Naive thymus-derived CD8-positive, alpha-beta T cell (primary cell): ENCODE data around the gene TESK1. TPM values are rescaled to one million over a fixed set of nuclear protein-coding genes. Genes with fewer than 3 reads are reported as not detected.

Source experiments
- ATAC-seq, 2 donors: fragments of 150-1000 bp; cut with Tn5 transposase in 1 of 2; sonication (Bioruptor Pico), chemical (Tn5 transposase) in 1 of 2; 1 replicate in 1 of 2; 2 replicates in 1 of 2; pipeline ENCODE4 v1.10.0; 2021; ENCODE audit warnings: mild to moderate bottlenecking in 2 of 2, moderate library complexity in 2 of 2
- POLR2A ChIA-PET: fragments of 350-600 bp; sonication (Branson Sonifier 250); formaldehyde crosslinking; loops from one replicate; lab custom pipeline; 2021; ENCODE audit warnings: antibody characterized with exemption; lab: Charles Lee
- DNase-seq, 10 donors: peaks; one replicate each; pipeline versions ENCODE4 v3.0.0 to v3.0.0-alpha.2; 2020 to 2022
- H3K27ac Mint-ChIP-seq, 10 donors: one replicate each; pipeline ENCODE4 v1.8.0; 2020 to 2022; ENCODE audit warnings: mild to moderate bottlenecking in 10 of 10, mixed read lengths in 10 of 10, moderate library complexity in 4 of 10, inconsistent platforms in 1 of 10
- H3K27me3 Mint-ChIP-seq, 5 donors: one replicate each; pipeline ENCODE4 v1.8.0; 2021 to 2022; ENCODE audit warnings: mixed read lengths in 5 of 5
- H3K36me3 Mint-ChIP-seq, 3 donors: one replicate each; pipeline ENCODE4 v1.8.0; 2020 to 2022; ENCODE audit warnings: mixed read lengths in 3 of 3, mild to moderate bottlenecking in 2 of 3, inconsistent platforms in 1 of 3
- H3K4me1 Mint-ChIP-seq, 4 donors: one replicate each; pipeline ENCODE4 v1.8.0; 2021 to 2022; ENCODE audit warnings: mixed read lengths in 4 of 4
- H3K4me3 Mint-ChIP-seq, 10 donors: one replicate each; pipeline ENCODE4 v1.8.0; 2020 to 2022; ENCODE audit warnings: mild to moderate bottlenecking in 10 of 10, mixed read lengths in 10 of 10, moderate library complexity in 6 of 10, inconsistent platforms in 1 of 10
- H3K9me3 Mint-ChIP-seq, 9 donors: one replicate each; pipeline ENCODE4 v1.8.0; 2020 to 2022; ENCODE audit warnings: mixed read lengths in 9 of 9, mild to moderate bottlenecking in 3 of 9, inconsistent platforms in 1 of 9, moderate library complexity in 1 of 9
- microRNA-seq: library from miRNA; unstranded; fragments of <30 nt; microRNA quantifications from one replicate; pipeline ENCODE4 v1.2.0, GENCODE V29; 2022; ENCODE audit warnings: borderline microRNAs expressed
- polyA plus RNA-seq, 3 donors: library from polyadenylated mRNA; unstranded; fragments of 300-500 nt; fragmentation: Illumina TruSeq; gene quantifications; one replicate each; pipeline ENCODE4 v1.2.3, GENCODE V29; 2021
- total RNA-seq, 8 experiments: library from RNA in 2 of 8; stranded (reverse) in 2 of 8; gene quantifications; one replicate each; pipeline ENCODE4 v1.2.3 and lab custom pipeline; 2021 to 2026

TESK1 gene
- total and polyA plus RNA-seq, 5 experiments from 2014 or later = 3.0 to 44.4 (median 8.1) TPM

GRCh38 chr9:35656348-35656747 lies 51.3 kb downstream of the TESK1 start:
- Mint-ChIP-seq H3K9me3 (peaks cover 0 to 6% (median 0%) of the 10 kb centered on the region in 9 donors), H3K27me3 (peaks cover 0 to 5% (median 0%) of the 10 kb centered on the region in 5 donors), H3K36me3 (peaks cover 4 to 26% (median 13%) of the 10 kb centered on the region in 3 donors), H3K4me3 (peak overlapping the region; percentile 7 to 94 (median 86)), H3K4me1 (peaks cover 29 to 74% (median 68%) of the 10 kb centered on the region in 4 donors), H3K27ac (peak overlapping the region; percentile 94 to 100 (median 98))
- no peak for ATAC-seq
- no peak for DNase-seq
- POLR2A ChIA-PET = interaction anchor here (0.8 to 8.7 kb wide), 6 partner anchors 8 to 1019 kb away, joined by 3 to 180 read pairs (median 18); partner anchors contain the start of genes ARHGEF39, CREB3, SIGMAR1 and SIT1

- POLR2A ChIA-PET = interaction anchor here (1.1 to 8.7 kb wide), 11 partner anchors 10 to 1020 kb away, joined by 3 to 180 read pairs (median 11); partner anchors contain the start of genes CREB3, SIGMAR1, SIT1 and TESK1
- Mint-ChIP-seq H3K27ac (peak overlapping the region; percentile 94 to 100 (median 98)), H3K4me1 (peaks cover 30 to 73% (median 67%) of the 10 kb centered on the region in 4 donors), H3K36me3 (peaks cover 4 to 29% (median 13%) of the 10 kb centered on the region in 3 donors), H3K9me3 (peaks cover 0 to 6% (median 0%) of the 10 kb centered on the region in 9 donors), H3K4me3 (peak overlapping the region; percentile 74 to 94 (median 87)), H3K27me3 (peaks cover 0 to 5% (median 0%) of the 10 kb centered on the region in 5 donors)
- ATAC-seq (peak in 1 of 2 donors; percentile 3), DNase-seq (peak in 2 of 10 donors; percentile 29)
These were observed 51.9 kb downstream of the TESK1 start for GRCh38 chr9:35656831-35657545.

DNA sequence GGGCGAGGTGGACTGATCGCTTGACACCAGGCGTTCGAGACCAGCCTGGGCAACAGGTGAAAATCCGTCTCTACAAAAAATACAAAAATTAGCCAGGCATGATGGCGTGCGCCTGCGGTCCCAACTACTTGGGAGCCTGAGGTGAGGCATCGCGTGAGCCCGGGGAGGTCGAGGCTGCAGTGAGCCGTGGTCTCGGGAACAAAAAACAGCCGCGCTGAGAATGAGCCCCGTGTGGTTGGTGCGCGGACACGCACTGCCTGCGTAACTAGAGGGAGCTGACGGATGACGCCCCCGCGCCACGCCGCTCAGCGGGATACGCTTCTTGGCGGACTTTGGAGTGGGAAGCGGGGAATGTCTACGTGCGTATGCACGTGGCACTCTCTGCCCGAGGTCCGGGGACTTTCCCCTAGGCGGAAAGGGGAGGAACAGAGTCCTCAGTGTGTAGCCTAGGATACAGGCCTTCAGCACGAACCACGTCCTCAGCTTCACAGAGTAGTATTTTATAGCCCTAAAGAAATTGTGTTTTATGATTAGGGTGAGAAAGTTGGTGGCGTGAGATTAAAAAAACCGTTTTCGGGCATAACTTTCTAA lies 52.6 kb downstream of the TESK1 start, which contains the start of gene RMRP:
Gene RMRP (minus strand): TSS at position 474 of the 591 bp plus-strand sequence.
- peaks cover 36 to 75% (median 70%) of the 10 kb centered on the region in 4 donors for H3K4me1 Mint-ChIP-seq
- H3K9me3 Mint-ChIP-seq = peaks cover 0 to 6% (median 0%) of the 10 kb centered on the region in 9 donors
- peaks cover 0 to 5% (median 0%) of the 10 kb centered on the region in 5 donors for H3K27me3 Mint-ChIP-seq
- ATAC-seq = peak; percentile 83 to 85
- peak in 9 of 10 donors; percentile 69 to 94 (median 89) for DNase-seq
- POLR2A ChIA-PET = interaction anchor here (0.7 to 8.7 kb wide), 20 partner anchors 11 to 1020 kb away, joined by 3 to 180 read pairs (median 6); partner anchors contain the start of genes CREB3, GBA2, RGP1 and SIGMAR1
- H3K27ac Mint-ChIP-seq = peak within 1 kb of the TSS; percentile 94 to 100 (median 98)
- H3K36me3 Mint-ChIP-seq = peaks cover 4 to 29% (median 13%) of the 10 kb centered on the region in 3 donors
- peak within 1 kb of the TSS; percentile 74 to 94 (median 87) for H3K4me3 Mint-ChIP-seq

- Mint-ChIP-seq H3K27ac (peak within 1 kb of the TSS; percentile 94 to 100 (median 98)), H3K27me3 (peaks cover 0 to 5% (median 0%) of the 10 kb centered on the region in 5 donors), H3K4me3 (peak within 1 kb of the TSS; percentile 74 to 94 (median 87)), H3K9me3 (peaks cover 0 to 6% (median 0%) of the 10 kb centered on the region in 9 donors), H3K36me3 (peaks cover 4 to 29% (median 13%) of the 10 kb centered on the region in 3 donors), H3K4me1 (peaks cover 40 to 82% (median 77%) of the 10 kb centered on the region in 4 donors)
- ATAC-seq = peak; percentile 63
- POLR2A ChIA-PET = interaction anchor here (0.7 to 8.7 kb wide), 22 partner anchors 12 to 547 kb away, joined by 3 to 180 read pairs (median 5); partner anchors contain the start of genes CREB3, FAM221B, GBA2 and HINT2
- peak; percentile 76 to 98 (median 84) for DNase-seq
These were observed 53.3 kb downstream of the TESK1 start, which contains the start of gene CCDC107 for GRCh38 chr9:35658137-35658967. TSS of gene CCDC107 (plus strand) at chr9:35658292. CDS start at chr9:35658380, 88 bp downstream.

- ATAC-seq (no peak), DNase-seq (no peak)
- POLR2A ChIA-PET = interaction anchor here (0.7 to 8.7 kb wide), 15 partner anchors 11 to 170 kb away, joined by 3 to 180 read pairs (median 8); partner anchors contain the start of genes CREB3, FAM221B, GBA2 and HINT2
These were observed 53.8 kb downstream of the TESK1 start for GRCh38 chr9:35658968-35659220.

GRCh38 chr9:35659340-35659739 lies 54.3 kb downstream of the TESK1 start:
- H3K9me3 Mint-ChIP-seq = peaks cover 0 to 6% (median 0%) of the 10 kb centered on the region in 9 donors

More at GRCh38 chr9:35658968-35659220, 53.8 kb downstream of the TESK1 start:
- peaks cover 0 to 5% (median 0%) of the 10 kb centered on the region in 5 donors for H3K27me3 Mint-ChIP-seq
- H3K27ac Mint-ChIP-seq = peak overlapping the region; percentile 68 to 100 (median 95)
- peaks cover 40 to 84% (median 81%) of the 10 kb centered on the region in 4 donors for H3K4me1 Mint-ChIP-seq
- H3K4me3 Mint-ChIP-seq = peak overlapping the region; percentile 74 to 94 (median 87)
- H3K9me3 Mint-ChIP-seq = peaks cover 0 to 6% (median 0%) of the 10 kb centered on the region in 9 donors
- peaks cover 4 to 29% (median 13%) of the 10 kb centered on the region in 3 donors for H3K36me3 Mint-ChIP-seq

More at GRCh38 chr9:35659340-35659739, 54.3 kb downstream of the TESK1 start:
- ATAC-seq (no peak), DNase-seq (no peak)
- POLR2A ChIA-PET = interaction anchor here (0.7 to 8.7 kb wide), 9 partner anchors 13 to 90 kb away, joined by 4 to 180 read pairs (median 14); partner anchors contain the start of genes CREB3, GBA2, RGP1 and SIT1
- Mint-ChIP-seq H3K4me1 (peaks cover 42 to 86% (median 84%) of the 10 kb centered on the region in 4 donors), H3K27ac (peak overlapping the region; percentile 68 to 100 (median 95)), H3K36me3 (peaks cover 4 to 29% (median 13%) of the 10 kb centered on the region in 3 donors), H3K27me3 (peaks cover 0 to 5% (median 0%) of the 10 kb centered on the region in 5 donors), H3K4me3 (peak overlapping the region; percentile 74 to 94 (median 87))

Small RNA genes within 50 kb of the gene (microRNA-seq; reads per million reads assigned to microRNA genes)
- not detected for gene MIR4667

Other genes starting within 250 kb of the TESK1 start
- 1 to 10 TPM in 1 of 2 experiments, under 1 TPM in 1; 0.86 to 1.5 TPM for gene RUSC2, start 115.2 kb upstream of the TESK1 start, total RNA-seq
- under 1 TPM in 1 of 3 donors, not detected in 2; 0.05 TPM for gene RUSC2, start 115.2 kb upstream of the TESK1 start, polyA plus RNA-seq
- gene CD72, start 13.2 kb downstream of the TESK1 start, total RNA-seq = 1 to 10 TPM; 7.8 to 8.0 TPM
- gene CD72, start 13.2 kb downstream of the TESK1 start, polyA plus RNA-seq = 1 to 10 TPM in 1 of 3 donors, under 1 TPM in 2; 0.80 to 1.5 (median 0.91) TPM
- 10 to 100 TPM; 24.2 to 25.4 TPM for gene SIT1, start 45.7 kb downstream of the TESK1 start, total RNA-seq
- gene SIT1, start 45.7 kb downstream of the TESK1 start, polyA plus RNA-seq = 100 to 1,000 TPM in 1 of 3 donors, 10 to 100 TPM in 2; 82.2 to 128 (median 91.6) TPM
- over 10,000 TPM; 14,495 to 21,271 TPM for gene RMRP, start 52.8 kb downstream of the TESK1 start, total RNA-seq
- 10 to 100 TPM in 1 of 3 donors, not detected in 2; 33.0 TPM for gene RMRP, start 52.8 kb downstream of the TESK1 start, polyA plus RNA-seq
- gene CCDC107, start 53.0 kb downstream of the TESK1 start, total RNA-seq = 10 to 100 TPM; 13.8 to 16.6 TPM
- gene CCDC107, start 53.0 kb downstream of the TESK1 start, polyA plus RNA-seq = 10 to 100 TPM; 45.9 to 59.0 (median 51.5) TPM
- gene ARHGEF39, start 59.9 kb downstream of the TESK1 start, total RNA-seq = under 1 TPM in 1 of 2 experiments, not detected in 1; 0.29 TPM
- gene ARHGEF39, start 59.9 kb downstream of the TESK1 start, polyA plus RNA-seq = under 1 TPM; 0.13 to 0.25 (median 0.24) TPM
- not detected for gene CA9, start 68.7 kb downstream of the TESK1 start, total RNA-seq
- gene CA9, start 68.7 kb downstream of the TESK1 start, polyA plus RNA-seq = not detected
- 10 to 100 TPM; 92.3 to 98.5 TPM for gene TPM2, start 84.7 kb downstream of the TESK1 start, total RNA-seq
- gene TPM2, start 84.7 kb downstream of the TESK1 start, polyA plus RNA-seq = under 1 TPM in 1 of 3 donors, not detected in 2; 0.34 TPM
- gene TLN1, start 126.9 kb downstream of the TESK1 start, total RNA-seq = 100 to 1,000 TPM; 204 to 233 TPM
- 10 to 100 TPM; 32.9 to 88.9 (median 36.4) TPM for gene TLN1, start 126.9 kb downstream of the TESK1 start, polyA plus RNA-seq
- 10 to 100 TPM; 17.1 to 19.5 TPM for gene CREB3, start 127.4 kb downstream of the TESK1 start, total RNA-seq
- gene CREB3, start 127.4 kb downstream of the TESK1 start, polyA plus RNA-seq = 10 to 100 TPM; 29.8 to 40.3 (median 33.1) TPM
- 10 to 100 TPM; 56.7 to 65.4 TPM for gene GBA2, start 144.0 kb downstream of the TESK1 start, total RNA-seq
- 10 to 100 TPM; 14.8 to 28.3 (median 22.0) TPM for gene GBA2, start 144.0 kb downstream of the TESK1 start, polyA plus RNA-seq
- 10 to 100 TPM; 30.7 to 31.7 TPM for gene RGP1, start 144.0 kb downstream of the TESK1 start, total RNA-seq
- gene RGP1, start 144.0 kb downstream of the TESK1 start, polyA plus RNA-seq = 1 to 10 TPM; 6.8 to 9.6 (median 8.1) TPM
- gene MSMP, start 149.0 kb downstream of the TESK1 start, total RNA-seq = 1 to 10 TPM in 1 of 2 experiments, under 1 TPM in 1; 0.88 to 1.7 TPM
- gene MSMP, start 149.0 kb downstream of the TESK1 start, polyA plus RNA-seq = 1 to 10 TPM in 1 of 3 donors, not detected in 2; 1.3 TPM
- gene NPR2, start 186.3 kb downstream of the TESK1 start, total RNA-seq = 10 to 100 TPM; 12.6 to 12.7 TPM
- gene NPR2, start 186.3 kb downstream of the TESK1 start, polyA plus RNA-seq = under 1 TPM; 0.20 to 0.94 (median 0.36) TPM
- gene SPAG8, start 207.0 kb downstream of the TESK1 start, total RNA-seq = 1 to 10 TPM; 7.0 to 8.9 TPM
- 1 to 10 TPM in 2 of 3 donors, under 1 TPM in 1; 0.17 to 2.2 (median 1.7) TPM for gene SPAG8, start 207.0 kb downstream of the TESK1 start, polyA plus RNA-seq
- 10 to 100 TPM; 25.4 to 27.9 TPM for gene HINT2, start 209.8 kb downstream of the TESK1 start, total RNA-seq
- gene HINT2, start 209.8 kb downstream of the TESK1 start, polyA plus RNA-seq = 10 to 100 TPM; 73.0 to 87.9 (median 78.5) TPM
- gene FAM221B, start 223.5 kb downstream of the TESK1 start, total RNA-seq = not detected
- not detected for gene FAM221B, start 223.5 kb downstream of the TESK1 start, polyA plus RNA-seq
- gene TMEM8B, start 224.0 kb downstream of the TESK1 start, total RNA-seq = 10 to 100 TPM in 1 of 2 experiments, 1 to 10 TPM in 1; 8.8 to 10.2 TPM
- gene TMEM8B, start 224.0 kb downstream of the TESK1 start, polyA plus RNA-seq = 1 to 10 TPM; 1.5 to 2.4 (median 2.1) TPM